ENCODE measurements around the gene PRR3. TPM values are rescaled to one million over a fixed set of nuclear protein-coding genes. Genes with fewer than 3 reads are reported as not detected.

PRR3 gene
- total and polyA plus RNA-seq, 2 of the 4 experiments (the other 2 are of a cell fraction) = 7.2 to 17.3 TPM

GRCh38 chr6:30555816-30556065, 1.4 kb upstream of the PRR3 start:
- Histone ChIP-seq H2BK5ac (ENCODE audit: low read depth, low read length, poor library complexity, severe bottlenecking) (peak overlapping the region; percentile 88), H3K23ac (ENCODE audit: low read depth, low read length) (peak overlapping the region; percentile 46), H3K4me2 (ENCODE audit: low read depth, low read length) (peak overlapping the region; percentile 85), H4K20me1 (ENCODE audit: insufficient read depth, low read length) (no peaks in the 10 kb centered on the region), H3K4me1 (ENCODE audit: control insufficient read depth, insufficient read depth, low read length) (peaks cover 2% of the 10 kb centered on the region), H4K8ac (ENCODE audit: low read depth in 2 of 2, low read length in 2 of 2) (peak overlapping the region; percentile 71 to 87), H3K4ac (ENCODE audit: low read depth, low read length) (peak overlapping the region; percentile 90), H3K9me1 (ENCODE audit: insufficient read depth, low read length) (peaks cover 6% of the 10 kb centered on the region; the same call in 1 of the 2 replicates), H3K27ac (ENCODE audit: insufficient read depth, low read length) (peak overlapping the region; percentile 96), H3K18ac (ENCODE audit: low read depth, low read length) (peak overlapping the region; percentile 46; the same call in 1 of the 2 replicates), H2BK20ac (ENCODE audit: low read depth, low read length) (no peak overlapping the region), H2AFZ (replicated peaks; ENCODE audit: low read length, poor library complexity) (peak overlapping the region; percentile 97), H3K56ac (ENCODE audit: extremely low read depth, insufficient read depth, low read length) (peak overlapping the region; percentile 35; the same call in 1 of the 2 replicates), H3K9me3 (ENCODE audit: control insufficient read depth, insufficient read depth, low read length) (no peaks in the 10 kb centered on the region), H3K79me1 (ENCODE audit: low read depth in 1 of 2, low read length in 2 of 2) (peaks cover 10 to 69% of the 10 kb centered on the region in 2 experiments), H4K5ac (ENCODE audit: low read depth, low read length) (peak overlapping the region; percentile 74), H2AK9ac (replicated peaks; ENCODE audit: low read depth, low read length, poor library complexity) (peak overlapping the region; percentile 98), H3K4me3 (ENCODE audit: insufficient read depth, low read depth, low read length) (peak overlapping the region; percentile 94), H2BK120ac (ENCODE audit: low read depth, low read length) (peak overlapping the region; percentile 55; the same call in 1 of the 2 replicates), H3K14ac (replicated peaks; ENCODE audit: low read depth, low read length) (peak overlapping the region; percentile 84), H4K91ac (ENCODE audit: insufficient read depth, low read depth, low read length) (peak overlapping the region; percentile 83), H3K9ac (ENCODE audit: low read depth, low read length) (peak overlapping the region; percentile 84), H3K36me3 (ENCODE audit: control insufficient read depth, insufficient read depth, low read length) (peaks cover 29% of the 10 kb centered on the region), H2AK5ac (ENCODE audit: low read depth, low read length) (peak overlapping the region; percentile 74; the same call in 1 of the 2 replicates), H3K27me3 (ENCODE audit: control insufficient read depth, insufficient read depth, low read length) (no peaks in the 10 kb centered on the region), H2BK15ac (ENCODE audit: low read depth, low read length) (peak overlapping the region; percentile 64; the same call in 1 of the 3 replicates)
- WGBS, 2 experiments (ENCODE audit: extremely low coverage in 2 of 2, insufficient read length in 1 of 2) = 0% methylated on average over 2 of the region's 15 CpGs; no CpG with 5 or more reads in 1 of the 2 experiments
- no peak; the same call in 1 of the 2 replicates for ATAC-seq (ENCODE audit: low read depth)
- DNase-seq = no peak
- in situ Hi-C loops (cut with MboI; ENCODE audit: low sequenced_read_pairs) = no loop called here
- CTCF ChIA-PET = interaction anchor here (1.7 kb wide), 1 partner anchor 10 kb away, joined by 8 read pairs; no protein-coding TSS in a partner anchor
- dilution Hi-C loops (cut with HindIII; ENCODE audit: low sequenced_read_pairs, unreplicated experiment) = no loop called here
- intact Hi-C loops (cut with micrococcal nuclease) = no loop called here
- TF ChIP-seq RCOR1 (IDR thresholded peaks at IDR 0.05; ENCODE audit: insufficient replicate concordance, low read length) (no peak), POLR2A (IDR thresholded peaks at IDR 0.05; ENCODE audit: low read depth, low read length) (no peak), SMC3 (IDR thresholded peaks at IDR 0.05; ENCODE audit: low read depth, low read length) (no peak), MXI1 (IDR thresholded peaks at IDR 0.05; ENCODE audit: borderline replicate concordance, low read depth, low read length) (0 out of 2 replicates have a peak, but pooled peaks have one; percentile 11), CEBPB (IDR thresholded peaks at IDR 0.05; ENCODE audit: low read depth, low read length) (no peak)
- POLR2A ChIA-PET (ENCODE audit: unreplicated experiment) = no interaction called here
- BruUV-seq (replicated peaks) = no TSS peak
